HepG2 (cell line): Measurements from ENCODE around the gene CRIM1. TPM values are rescaled to one million over a fixed set of nuclear protein-coding genes. Genes with fewer than 3 reads are reported as not detected.

Experiments
- EEA1 ChIP-seq: sonication (generic); formaldehyde crosslinking; IDR thresholded peaks from 2 replicates; pipeline ENCODE4 v1.5.1; 2020; ENCODE audit warnings: mild to moderate bottlenecking, missing genetic modification reagents, borderline replicate concordance
- HNRNPH1 ChIP-seq: fragments of 200-400 bp; formaldehyde crosslinking; optimal IDR thresholded peaks from 2 replicates; pipeline ENCODE3; 2017; ENCODE audit warnings: mild to moderate bottlenecking, low read depth, low read length
- KAT2B ChIP-seq: fragments of 150-350 bp; IDR thresholded peaks from 2 replicates; pipeline ENCODE4 v1.6.1; 2014; ENCODE audit warnings: low read depth, low read length, borderline replicate concordance
- MAZ ChIP-seq, 2 experiments: sonication (generic) in 1 of 2; formaldehyde crosslinking in 1 of 2; IDR thresholded peaks; 2 replicates each; pipeline versions ENCODE4 v1.5.0 to v1.6.1; 2012 to 2020; ENCODE audit warnings: low read depth in 2 of 2, mild to moderate bottlenecking in 2 of 2, borderline replicate concordance in 1 of 2, improper control_type of control experiment in 1 of 2, low read length in 1 of 2, missing genetic modification reagents in 1 of 2, moderate library complexity in 1 of 2
- SOX6 ChIP-seq, 2 experiments: fragments of 450-650 bp in 1 of 2; sonication (generic) in 1 of 2; formaldehyde crosslinking in 1 of 2; IDR thresholded peaks; 2 replicates each; pipeline versions ENCODE4 v1.4.0 to v1.6.1; 2017 to 2020; ENCODE audit warnings: antibody characterized with exemption in 1 of 2, mild to moderate bottlenecking in 1 of 2, missing genetic modification reagents in 1 of 2
- ZMAT5 ChIP-seq: sonication (generic); formaldehyde crosslinking; IDR thresholded peaks from 2 replicates; pipeline ENCODE4 v1.5.0; 2020; ENCODE audit warnings: mild to moderate bottlenecking, low read depth, missing genetic modification reagents, borderline replicate concordance
- ZNF101 ChIP-seq: sonication (generic); formaldehyde crosslinking; IDR thresholded peaks from 2 replicates; pipeline ENCODE4 v1.4.0; 2020; ENCODE audit warnings: mild to moderate bottlenecking, low read depth, missing genetic modification reagents, borderline replicate concordance
- ZNF558 ChIP-seq: sonication (generic); formaldehyde crosslinking; IDR thresholded peaks from 2 replicates; pipeline ENCODE4 v1.9.0; 2022; ENCODE audit warnings: mild to moderate bottlenecking, missing genetic modification reagents, borderline replicate concordance
- ZNF574 ChIP-seq: sonication (generic); formaldehyde crosslinking; IDR thresholded peaks from 2 replicates; pipeline ENCODE4 v1.4.0; 2020; ENCODE audit warnings: missing genetic modification reagents
- ZNF737 ChIP-seq: sonication (generic); formaldehyde crosslinking; IDR thresholded peaks from 2 replicates; pipeline ENCODE4 v1.5.0; 2020; ENCODE audit warnings: missing genetic modification reagents, mild to moderate bottlenecking, borderline replicate concordance
- polyA plus RNA-seq, 8 experiments: library from polyadenylated mRNA; depleted of rRNA in 3 of 8; stranded (reverse) in 7 of 8; unstranded in 1 of 8; fragments of >200 nt; fragmentation: Illumina TruSeq in 4 of 8; extraction: Trizol in 4 of 8; gene quantifications; 2 replicates each; pipeline versions ENCODE4 v1.2.1 to v1.2.3, GENCODE V29; 2011 to 2016; ENCODE audit warnings: low read depth in 4 of 8, missing spikeins in 1 of 8, mixed read lengths in 1 of 8; ENCODE audit not compliant: insufficient read depth in 1 of 8
- total RNA-seq, 5 experiments: library from RNA; depleted of rRNA; stranded (reverse); fragments of >200 nt; fragmentation: Illumina TruSeq; extraction: Trizol; gene quantifications; 2 replicates each; pipeline ENCODE4 v1.2.3, GENCODE V29; 2016; ENCODE audit warnings: low read depth in 1 of 5
- TF ChIP-seq, protein P1 (sequence below): sonication (generic); formaldehyde crosslinking; IDR thresholded peaks from 2 replicates; pipeline ENCODE4 v1.8.0; 2022; ENCODE audit warnings: mild to moderate bottlenecking, missing genetic modification reagents, borderline replicate concordance

The CRIM1 gene
- total and polyA plus RNA-seq, 2 of the 13 experiments (the other 11 are each of a cell fraction or from before 2014, with no cell fraction given): 39.1 to 69.9 TPM

GRCh38 chr2:36406296-36406695, 50.7 kb downstream of the CRIM1 start (continued):
- TF ChIP-seq ZNF737 (CRISPR knock-in tag) (no peak), ZMAT5 (CRISPR knock-in tag) (no peak), ZNF101 (CRISPR knock-in tag) (no peak), EEA1 (no peak), KAT2B (no peak), HNRNPH1 (no peak), ZNF574 (CRISPR knock-in tag) (no peak), SOX6 (IDR thresholded peaks at IDR 0.05) (no peak), SOX6 (CRISPR knock-in tag; IDR thresholded peaks at IDR 0.05) (no peak), MAZ (IDR thresholded peaks at IDR 0.05; ENCODE audit: borderline replicate concordance, low read depth, low read length) (no peak), MAZ (CRISPR knock-in tag; IDR thresholded peaks at IDR 0.05; ENCODE audit: low read depth) (no peak), ZNF558 (CRISPR knock-in tag) (no peak)
- TF ChIP-seq, protein P1, sequence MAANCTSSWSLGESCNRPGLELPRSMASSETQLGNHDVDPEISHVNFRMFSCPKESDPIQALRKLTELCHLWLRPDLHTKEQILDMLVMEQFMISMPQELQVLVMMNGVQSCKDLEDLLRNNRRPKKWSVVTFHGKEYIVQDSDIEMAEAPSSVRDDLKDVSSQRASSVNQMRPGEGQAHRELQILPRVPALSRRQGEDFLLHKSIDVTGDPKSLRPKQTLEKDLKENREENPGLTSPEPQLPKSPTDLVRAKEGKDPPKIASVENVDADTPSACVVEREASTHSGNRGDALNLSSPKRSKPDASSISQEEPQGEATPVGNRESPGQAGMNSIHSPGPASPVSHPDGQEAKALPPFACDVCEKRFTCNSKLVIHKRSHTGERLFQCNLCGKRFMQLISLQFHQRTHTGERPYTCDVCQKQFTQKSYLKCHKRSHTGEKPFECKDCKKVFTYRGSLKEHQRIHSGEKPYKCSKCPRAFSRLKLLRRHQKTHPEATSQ: no peak
